GM18517 (cell line): ENCODE results near the gene STAMBP.
"Not testable (repeated sequence)": the region's sequence is repeated elsewhere in the genome, so short reads cannot be mapped to it uniquely, and the experiment has no call there.

Experiments
- ATAC-seq: cut with Tn5 transposase; IDR thresholded peaks from one replicate; pipeline ENCODE4 v1.9.1; 2021; ENCODE audit warnings: mild to moderate bottlenecking, moderate library complexity; ENCODE audit not compliant: unreplicated experiment

STAMBP gene

GRCh38 chr2:73885406-73885805, 56.6 kb downstream of the STAMBP start:
- no peak for ATAC-seq

GRCh38 chr2:73886357-73886756, 57.6 kb downstream of the STAMBP start:
- ATAC-seq, result no peak

- not testable (repeated sequence) for ATAC-seq
Measured at GRCh38 chr2:73887596-73888353, 59.0 kb downstream of the STAMBP start.

- ATAC-seq, result no peak
Measured at GRCh38 chr2:73888388-73888787, 59.6 kb downstream of the STAMBP start.

GRCh38 chr2:73889206-73889605, 60.4 kb downstream of the STAMBP start:
- ATAC-seq, result no peak

GRCh38 chr2:73890301-73891092, 61.7 kb downstream of the STAMBP start:
- no peak for ATAC-seq

GRCh38 chr2:73891276-73891901, 62.6 kb downstream of the STAMBP start:
- ATAC-seq, result no peak

GRCh38 chr2:73892631-73893329, 64.0 kb downstream of the STAMBP start, which contains the start of gene ACTG2:
ACTG2 (plus strand) TSS chr2:73893008; CDS start chr2:73901312, 8,304 bp downstream.
- no peak for ATAC-seq

- ATAC-seq, result no peak
Measured at GRCh38 chr2:73893764-73894474, 65.2 kb downstream of the STAMBP start.

GRCh38 chr2:73894475-73894850, 65.7 kb downstream of the STAMBP start:
- ATAC-seq, result no peak

GRCh38 chr2:73894877-73895276, 66.1 kb downstream of the STAMBP start:
- no peak for ATAC-seq

- ATAC-seq, result no peak
Measured at GRCh38 chr2:73895473-73895872, 66.7 kb downstream of the STAMBP start.

- no peak for ATAC-seq
Measured at GRCh38 chr2:73896362-73897239, 67.8 kb downstream of the STAMBP start.

GRCh38 chr2:73897240-73897583, 68.5 kb downstream of the STAMBP start:
- ATAC-seq, result no peak

GRCh38 chr2:73897934-73898333, 69.2 kb downstream of the STAMBP start:
- ATAC-seq, result no peak

GRCh38 chr2:73899801-73900336, 71.1 kb downstream of the STAMBP start:
- no peak for ATAC-seq

- no peak for ATAC-seq
Measured at GRCh38 chr2:73901143-73901542, 72.4 kb downstream of the STAMBP start.

- ATAC-seq, result no peak
Measured at GRCh38 chr2:73902284-73902683, 73.5 kb downstream of the STAMBP start.

GRCh38 chr2:73903313-73903712, 74.6 kb downstream of the STAMBP start:
- no peak for ATAC-seq
